C4-2B (cell line): Measurements from ENCODE around the gene VSIG4.
"Not testable (repeated sequence)": the region's sequence is repeated elsewhere in the genome, so short reads cannot be mapped to it uniquely, and the experiment has no call there.

Experiments
- H3K27ac ChIP-seq: fragments of 450-650 bp; 2 replicates; pipeline ENCODE4 v1.5.1; 2017
- ZFX ChIP-seq: fragments of 450-650 bp; IDR thresholded peaks from 2 replicates; pipeline ENCODE4 v1.6.1; 2017
- TF ChIP-seq, protein P1 (sequence below): fragments of 450-650 bp; conservative IDR thresholded peaks from 2 replicates; pipeline ENCODE4 v1.5.1; 2017; ENCODE audit warnings: mild to moderate bottlenecking

The VSIG4 gene, protein sequence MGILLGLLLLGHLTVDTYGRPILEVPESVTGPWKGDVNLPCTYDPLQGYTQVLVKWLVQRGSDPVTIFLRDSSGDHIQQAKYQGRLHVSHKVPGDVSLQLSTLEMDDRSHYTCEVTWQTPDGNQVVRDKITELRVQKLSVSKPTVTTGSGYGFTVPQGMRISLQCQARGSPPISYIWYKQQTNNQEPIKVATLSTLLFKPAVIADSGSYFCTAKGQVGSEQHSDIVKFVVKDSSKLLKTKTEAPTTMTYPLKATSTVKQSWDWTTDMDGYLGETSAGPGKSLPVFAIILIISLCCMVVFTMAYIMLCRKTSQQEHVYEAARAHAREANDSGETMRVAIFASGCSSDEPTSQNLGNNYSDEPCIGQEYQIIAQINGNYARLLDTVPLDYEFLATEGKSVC

DNA sequence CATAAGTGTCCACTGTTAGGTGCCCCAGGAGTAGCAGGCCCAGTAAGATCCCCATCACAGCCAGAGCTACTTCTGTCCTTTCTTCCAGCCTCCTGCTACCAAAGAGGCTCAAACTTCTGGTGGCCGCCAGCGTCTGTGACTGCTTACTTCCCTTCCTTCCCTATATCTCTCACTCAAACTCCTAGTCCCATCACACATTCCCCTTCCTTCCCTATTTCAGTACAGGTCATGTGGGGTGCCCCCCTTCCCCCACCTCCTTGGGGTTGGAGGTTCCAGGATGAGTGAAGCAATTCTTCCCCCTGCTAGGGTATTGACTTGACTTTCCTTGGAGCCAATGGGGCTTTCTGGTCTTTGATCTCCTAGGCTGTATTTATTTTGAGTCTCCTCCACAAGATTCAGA lies at the start of gene VSIG4:
Gene VSIG4 (minus strand): TSS at position 137 of the 400 bp plus-strand sequence. CDS start 82 bp downstream, at position 55.
- no peak within 1 kb of the TSS for H3K27ac ChIP-seq
- TF ChIP-seq ZFX, result no peak
- TF ChIP-seq, protein P1, sequence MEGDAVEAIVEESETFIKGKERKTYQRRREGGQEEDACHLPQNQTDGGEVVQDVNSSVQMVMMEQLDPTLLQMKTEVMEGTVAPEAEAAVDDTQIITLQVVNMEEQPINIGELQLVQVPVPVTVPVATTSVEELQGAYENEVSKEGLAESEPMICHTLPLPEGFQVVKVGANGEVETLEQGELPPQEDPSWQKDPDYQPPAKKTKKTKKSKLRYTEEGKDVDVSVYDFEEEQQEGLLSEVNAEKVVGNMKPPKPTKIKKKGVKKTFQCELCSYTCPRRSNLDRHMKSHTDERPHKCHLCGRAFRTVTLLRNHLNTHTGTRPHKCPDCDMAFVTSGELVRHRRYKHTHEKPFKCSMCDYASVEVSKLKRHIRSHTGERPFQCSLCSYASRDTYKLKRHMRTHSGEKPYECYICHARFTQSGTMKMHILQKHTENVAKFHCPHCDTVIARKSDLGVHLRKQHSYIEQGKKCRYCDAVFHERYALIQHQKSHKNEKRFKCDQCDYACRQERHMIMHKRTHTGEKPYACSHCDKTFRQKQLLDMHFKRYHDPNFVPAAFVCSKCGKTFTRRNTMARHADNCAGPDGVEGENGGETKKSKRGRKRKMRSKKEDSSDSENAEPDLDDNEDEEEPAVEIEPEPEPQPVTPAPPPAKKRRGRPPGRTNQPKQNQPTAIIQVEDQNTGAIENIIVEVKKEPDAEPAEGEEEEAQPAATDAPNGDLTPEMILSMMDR, result no peak

DNA sequence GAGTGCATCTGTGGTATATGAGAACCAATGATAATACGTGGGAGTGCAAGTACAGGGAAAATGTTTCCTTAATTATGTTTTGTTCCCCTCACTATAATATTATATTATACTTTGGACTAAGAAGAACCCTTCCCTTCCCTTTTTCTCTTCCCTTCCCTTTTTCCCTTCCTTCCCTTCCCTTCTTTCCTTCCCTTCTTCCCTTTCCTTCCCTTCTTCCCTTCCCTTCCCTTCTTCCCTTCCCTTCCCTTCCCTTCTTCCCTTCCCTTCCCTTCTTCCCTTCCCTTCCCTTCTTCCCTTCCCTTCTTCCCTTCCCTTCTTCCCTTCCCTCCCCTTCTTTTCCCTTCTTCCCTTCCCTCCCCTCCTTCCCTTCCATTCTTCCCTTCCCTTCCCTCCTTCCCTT lies 36.9 kb upstream of the VSIG4 start:
- TF ChIP-seq, protein P1, result no peak
- no peak for TF ChIP-seq ZFX
- H3K27ac ChIP-seq, result no peak overlapping the region

DNA sequence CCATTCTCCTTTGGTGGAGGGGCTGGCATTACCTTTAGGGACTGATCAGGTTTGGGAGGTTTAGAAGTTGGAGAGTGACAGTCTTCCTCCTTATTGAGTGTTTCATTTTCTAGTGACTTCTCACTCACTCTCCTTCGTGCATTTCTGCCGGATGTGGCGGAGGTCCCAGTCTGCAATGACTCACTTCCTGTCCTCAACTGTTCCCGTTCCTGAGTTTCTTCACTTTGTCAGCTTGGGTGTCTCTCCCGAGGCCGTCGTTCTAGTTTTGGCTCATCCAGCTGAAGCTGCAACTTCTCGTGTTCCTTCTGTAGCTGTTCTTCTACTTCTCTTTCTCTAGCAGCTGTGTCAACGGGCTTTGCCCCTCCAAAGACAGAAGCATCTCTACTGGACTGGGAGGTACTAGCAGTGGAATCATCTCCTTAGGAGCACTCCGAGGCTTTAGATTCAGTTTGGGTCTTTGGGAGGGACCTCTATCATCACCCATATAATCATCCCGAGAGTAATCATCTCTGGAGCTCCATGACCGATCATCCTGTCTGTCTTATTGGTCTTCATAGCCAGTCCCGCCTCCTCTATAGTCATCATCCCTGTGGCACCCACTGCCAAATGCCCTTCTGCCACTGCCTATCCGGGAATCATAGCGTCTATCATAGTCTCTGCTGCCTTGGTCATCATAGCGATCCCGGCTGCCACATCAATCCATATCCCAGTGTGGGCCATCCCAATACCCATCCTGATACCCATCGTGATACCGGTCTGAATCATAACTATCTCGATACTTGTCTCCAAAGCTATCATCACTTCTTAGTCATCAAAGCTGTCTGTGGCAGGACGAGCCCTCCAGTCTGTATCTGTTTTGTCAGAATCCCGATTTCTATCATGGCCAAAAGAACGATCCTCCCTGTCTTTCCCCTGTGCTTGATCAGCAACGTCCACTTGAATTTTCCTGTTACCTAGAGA lies 35.3 kb upstream of the VSIG4 start:
- TF ChIP-seq, protein P1, result no peak
- TF ChIP-seq ZFX, result no peak
- no peak overlapping the region for H3K27ac ChIP-seq

DNA sequence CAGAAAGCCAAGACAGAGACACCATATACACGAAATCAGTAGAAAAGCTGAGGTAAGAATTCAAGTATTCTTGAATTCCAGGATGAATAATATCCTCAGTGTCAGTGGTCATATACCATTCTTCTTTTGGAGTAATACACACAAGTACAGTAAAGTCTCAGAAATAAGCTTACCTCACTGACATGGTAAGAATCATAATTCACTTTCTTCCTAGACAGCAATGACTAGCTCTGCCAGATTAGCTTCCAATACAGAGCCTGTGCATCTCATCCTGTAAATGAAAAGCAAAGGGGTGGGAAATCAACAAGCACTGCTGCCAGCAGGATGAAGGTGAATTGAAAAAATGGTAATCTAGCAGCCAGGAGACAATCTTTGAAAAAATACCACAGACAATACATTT lies 31.2 kb upstream of the VSIG4 start:
- no peak overlapping the region for H3K27ac ChIP-seq
- no peak for TF ChIP-seq ZFX
- TF ChIP-seq, protein P1, result no peak

DNA sequence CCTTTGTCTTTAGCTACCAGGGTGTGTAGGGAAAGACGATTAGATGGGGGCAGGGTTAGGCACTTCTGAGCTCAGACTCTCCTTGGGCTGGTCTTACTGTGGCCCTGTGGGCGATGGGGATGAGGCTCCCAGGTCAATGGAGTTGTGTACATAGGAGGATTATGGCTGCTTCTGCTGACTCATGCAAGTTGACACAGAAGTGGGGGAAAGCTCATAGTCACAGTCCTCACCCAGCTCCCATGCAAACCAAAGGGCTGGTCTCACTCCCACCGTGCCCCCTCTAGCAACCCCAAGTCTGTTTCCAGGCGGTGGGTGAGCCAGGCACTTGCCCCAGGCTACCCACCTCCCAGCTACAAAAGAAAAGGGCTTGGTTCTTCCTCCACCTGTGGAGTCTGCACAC lies 24.4 kb upstream of the VSIG4 start:
- H3K27ac ChIP-seq, result no peak overlapping the region
- TF ChIP-seq, protein P1, result no peak
- no peak for TF ChIP-seq ZFX

DNA sequence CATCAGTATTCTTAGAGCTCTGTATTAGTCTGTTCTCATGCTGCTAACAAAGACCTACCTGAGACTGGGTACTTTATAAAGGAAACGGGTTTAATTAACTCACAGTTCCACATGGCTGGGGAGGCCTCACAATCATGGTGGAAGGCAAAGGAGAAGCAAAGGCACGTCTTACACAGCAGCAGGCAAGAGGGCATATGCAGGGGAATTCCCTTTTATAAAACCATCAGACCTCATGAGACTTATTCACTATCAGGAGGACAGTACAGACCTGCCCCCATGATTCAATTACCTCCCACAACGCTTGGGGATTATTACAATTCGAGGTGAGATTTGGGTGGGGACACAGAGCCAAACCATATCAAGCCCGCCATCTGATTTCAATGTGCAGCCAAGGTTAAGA lies 17.1 kb upstream of the VSIG4 start:
- not testable (repeated sequence) for H3K27ac ChIP-seq

DNA sequence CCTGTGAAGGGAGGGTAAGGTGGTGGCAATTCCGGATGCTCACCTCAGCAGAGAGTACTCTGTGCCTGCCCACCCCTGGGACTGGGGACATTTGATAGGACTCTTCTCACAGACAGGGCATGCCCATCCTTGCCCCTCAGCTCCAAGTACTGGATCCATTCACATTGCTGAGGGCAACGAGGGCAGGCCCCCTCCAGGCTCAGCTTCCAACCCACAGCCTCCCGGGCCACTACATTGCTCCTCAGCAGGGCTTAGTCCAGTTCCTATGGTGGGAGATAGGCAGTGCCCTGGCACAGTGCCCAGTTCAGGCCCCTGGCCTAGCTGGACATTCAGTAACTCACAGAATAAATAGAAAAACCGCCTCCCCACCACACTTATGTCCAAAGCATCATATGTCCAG lies 15.1 kb upstream of the VSIG4 start:
- no peak for TF ChIP-seq ZFX
- TF ChIP-seq, protein P1, result no peak
- no peak overlapping the region for H3K27ac ChIP-seq
